NCI-H345 treated with DMSO at 0.1 percent for 48 hours (cell line): ENCODE results near the gene EHF.

Source experiments
- DNase-seq: peaks from one replicate; lab custom pipeline; 2025; ENCODE audit not compliant: unreplicated experiment; lab: John Stamatoyannopoulos, UW

The EHF gene

GRCh38 chr11:34601609-34602008 is 19.3 kb upstream of the EHF start:
- DNase-seq, result no peak

GRCh38 chr11:34602245-34602644 is 18.6 kb upstream of the EHF start:
- DNase-seq, result no peak

- DNase-seq, result no peak
These were observed 17.5 kb upstream of the EHF start for GRCh38 chr11:34603129-34604001.

- DNase-seq, result no peak
These were observed 16.7 kb upstream of the EHF start for GRCh38 chr11:34604145-34604544.

GRCh38 chr11:34604911-34605310 is 16.0 kb upstream of the EHF start:
- DNase-seq, result no peak

- no peak for DNase-seq
These were observed 15.2 kb upstream of the EHF start for GRCh38 chr11:34605481-34606325.

- DNase-seq, result no peak
These were observed 14.4 kb upstream of the EHF start for GRCh38 chr11:34606326-34607120.

GRCh38 chr11:34609187-34609751 is 11.6 kb upstream of the EHF start:
- DNase-seq, result no peak

- DNase-seq, result no peak
These were observed 11.0 kb upstream of the EHF start for GRCh38 chr11:34609850-34610249.

GRCh38 chr11:34610324-34611041 is 10.4 kb upstream of the EHF start:
- DNase-seq, result no peak

GRCh38 chr11:34613015-34613414 is 7.9 kb upstream of the EHF start:
- no peak for DNase-seq

- DNase-seq, result no peak
These were observed 7.3 kb upstream of the EHF start for GRCh38 chr11:34613552-34614056.

GRCh38 chr11:34614344-34615104 is 6.4 kb upstream of the EHF start:
- no peak for DNase-seq

GRCh38 chr11:34616086-34616485 is 4.8 kb upstream of the EHF start:
- DNase-seq, result no peak

- no peak for DNase-seq
These were observed 3.9 kb upstream of the EHF start for GRCh38 chr11:34616830-34617504.

- no peak for DNase-seq
These were observed 2.5 kb upstream of the EHF start for GRCh38 chr11:34618406-34618805.

GRCh38 chr11:34619062-34619516 is 1.8 kb upstream of the EHF start:
- DNase-seq, result no peak

- no peak for DNase-seq
These were observed 691 bp upstream of the EHF start for GRCh38 chr11:34620202-34620601.

- DNase-seq, result no peak
These were observed 983 bp downstream of the EHF start for GRCh38 chr11:34621876-34622275.
